Gastroesophageal sphincter (tissue), 4 donors: ENCODE measurements around the gene EEF1E1. TPM values are rescaled to one million over a fixed set of nuclear protein-coding genes. Genes with fewer than 3 reads are reported as not detected.
A peak's percentile ranks its signal among the peaks of the same experiment; 100 is the strongest.

Source experiments
- ATAC-seq: fragments of 150-250 bp; one replicate; pipeline ENCODE4 v1.9.1; 2016; ENCODE audit warnings: mild to moderate bottlenecking, moderate library complexity
- H3K27ac ChIP-seq, 4 donors: fragments of 200-600 bp; sonication (generic) in 3 of 4; 1 replicate in 3 of 4; 2 replicates in 1 of 4; pipeline ENCODE4 v1.5.1; 2016 to 2019
- H3K27me3 ChIP-seq: fragments of 200-600 bp; sonication (generic); one replicate; pipeline ENCODE4 v1.5.1; 2019
- H3K36me3 ChIP-seq, 2 donors: fragments of 200-600 bp; sonication (generic); one replicate each; pipeline ENCODE4 v1.5.1; 2019; ENCODE audit warnings: control low read depth in 1 of 2
- H3K4me1 ChIP-seq, 3 donors: fragments of 200-600 bp; sonication (generic); 1 replicate in 2 of 3; 2 replicates in 1 of 3; pipeline ENCODE4 v1.5.1; 2016 to 2019; ENCODE audit warnings: control low read depth in 2 of 3
- H3K4me3 ChIP-seq, 2 donors: fragments of 200-600 bp; sonication (generic); one replicate each; pipeline ENCODE4 v1.5.1; 2019; ENCODE audit warnings: mild to moderate bottlenecking in 1 of 2, moderate library complexity in 1 of 2
- H3K9me3 ChIP-seq, 3 donors: fragments of 200-600 bp; sonication (generic); one replicate each; pipeline ENCODE4 v1.5.1; 2017 to 2019; ENCODE audit warnings: control low read depth in 2 of 3
- EP300 ChIP-seq: sonication (generic); formaldehyde crosslinking; IDR thresholded peaks from one replicate; pipeline ENCODE4 v1.6.1; 2017; ENCODE audit warnings: antibody characterized with exemption, mild to moderate bottlenecking
- POLR2A ChIP-seq, 2 donors: fragments of 450-650 bp; IDR thresholded peaks; one replicate each; pipeline ENCODE4 v1.6.1; 2017; ENCODE audit warnings: antibody characterized with exemption in 2 of 2, mild to moderate bottlenecking in 2 of 2, moderate library complexity in 1 of 2
- POLR2AphosphoS5 ChIP-seq: sonication (generic); formaldehyde crosslinking; IDR thresholded peaks from one replicate; pipeline ENCODE4 v1.6.1; 2017; ENCODE audit warnings: antibody characterized with exemption
- WGBS, 2 donors: methylation state at CpG; one replicate each; pipeline ENCODE4 v1.1.5; 2018; ENCODE audit warnings: low coverage in 1 of 2; 5-methylcytosine and 5-hydroxymethylcytosine counted together
- total RNA-seq, 4 donors: library from RNA; depleted of rRNA; stranded (reverse); fragments of >200 nt; gene quantifications; one replicate each; pipeline ENCODE4 v1.1.0, GENCODE V29; 2016
- TF ChIP-seq, protein P1 (sequence below), 4 experiments: fragments of 200-600 bp in 2 of 4; fragments of 450-650 bp in 2 of 4; sonication (generic) in 1 of 4; IDR thresholded peaks; one replicate each; pipeline ENCODE4 v1.5.1; 2017 to 2019; ENCODE audit warnings: antibody characterized with exemption in 4 of 4, mild to moderate bottlenecking in 2 of 4, moderate library complexity in 2 of 4

EEF1E1 gene
- total RNA-seq, 4 donors from 2014 or later, result 20.5 to 47.9 (median 37.9) TPM

DNA sequence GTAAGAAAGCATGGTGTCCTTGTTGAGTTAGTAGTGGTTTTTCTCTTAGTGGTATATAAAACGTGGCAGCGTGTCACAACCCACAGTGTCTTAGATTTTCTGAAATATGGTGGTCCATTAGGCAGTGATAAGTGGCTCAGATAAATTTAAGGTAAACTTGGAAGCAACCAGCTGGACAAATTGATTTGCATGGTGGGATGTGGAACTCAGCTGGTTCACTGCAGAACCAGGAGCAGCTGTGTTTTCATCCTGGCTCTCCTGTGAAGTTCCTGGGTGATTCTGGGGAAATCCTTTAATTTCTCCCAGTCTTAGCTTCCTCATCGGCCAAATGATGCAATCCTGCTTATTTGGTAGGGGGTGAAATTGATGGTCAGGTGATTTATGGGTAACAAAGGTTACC, 32.9 kb upstream of the EEF1E1 start:
- Histone ChIP-seq H3K36me3 (no peaks in the 10 kb centered on the region), H3K4me3 (no peak overlapping the region), H3K4me1 (no peaks in the 10 kb centered on the region), H3K27ac (no peak overlapping the region), H3K27me3 (peaks cover 28% of the 10 kb centered on the region), H3K9me3 (peaks cover 0 to 3% (median 0%) of the 10 kb centered on the region in 3 donors)
- WGBS, 2 donors, result 74 to 83% methylated on average over 2 of the region's 3 CpGs
- TF ChIP-seq POLR2AphosphoS5 (no peak), POLR2A (IDR thresholded peaks at IDR 0.05) (no peak), EP300 (no peak)
- TF ChIP-seq, protein P1, sequence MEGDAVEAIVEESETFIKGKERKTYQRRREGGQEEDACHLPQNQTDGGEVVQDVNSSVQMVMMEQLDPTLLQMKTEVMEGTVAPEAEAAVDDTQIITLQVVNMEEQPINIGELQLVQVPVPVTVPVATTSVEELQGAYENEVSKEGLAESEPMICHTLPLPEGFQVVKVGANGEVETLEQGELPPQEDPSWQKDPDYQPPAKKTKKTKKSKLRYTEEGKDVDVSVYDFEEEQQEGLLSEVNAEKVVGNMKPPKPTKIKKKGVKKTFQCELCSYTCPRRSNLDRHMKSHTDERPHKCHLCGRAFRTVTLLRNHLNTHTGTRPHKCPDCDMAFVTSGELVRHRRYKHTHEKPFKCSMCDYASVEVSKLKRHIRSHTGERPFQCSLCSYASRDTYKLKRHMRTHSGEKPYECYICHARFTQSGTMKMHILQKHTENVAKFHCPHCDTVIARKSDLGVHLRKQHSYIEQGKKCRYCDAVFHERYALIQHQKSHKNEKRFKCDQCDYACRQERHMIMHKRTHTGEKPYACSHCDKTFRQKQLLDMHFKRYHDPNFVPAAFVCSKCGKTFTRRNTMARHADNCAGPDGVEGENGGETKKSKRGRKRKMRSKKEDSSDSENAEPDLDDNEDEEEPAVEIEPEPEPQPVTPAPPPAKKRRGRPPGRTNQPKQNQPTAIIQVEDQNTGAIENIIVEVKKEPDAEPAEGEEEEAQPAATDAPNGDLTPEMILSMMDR (IDR thresholded peaks at IDR 0.05), result no peak
- ATAC-seq, result no peak

DNA sequence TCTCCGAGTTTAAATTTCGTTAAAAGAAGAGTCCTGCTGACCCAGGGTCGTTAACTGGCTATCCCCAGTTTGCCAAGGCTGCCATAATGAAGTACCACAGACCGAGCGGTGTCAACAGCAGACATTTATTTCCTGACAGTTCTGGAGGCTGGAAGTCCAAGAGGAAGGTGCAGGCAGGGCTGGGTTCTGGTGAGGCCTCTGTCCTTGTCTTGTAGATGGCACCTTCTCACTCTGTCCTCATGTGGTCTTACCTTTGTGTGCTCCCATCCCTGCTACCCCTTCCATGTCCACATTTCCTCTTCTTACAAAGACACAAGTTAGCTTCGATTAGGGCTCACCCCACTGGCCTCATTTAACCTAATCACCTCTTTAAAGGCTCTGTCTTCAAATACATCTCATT, 29.8 kb upstream of the EEF1E1 start:
- WGBS, 2 donors, result 77 to 92% methylated on average over 6 of the region's 6 CpGs
- Histone ChIP-seq H3K36me3 (no peaks in the 10 kb centered on the region), H3K4me1 (no peaks in the 10 kb centered on the region), H3K9me3 (peaks cover 0 to 3% (median 0%) of the 10 kb centered on the region in 3 donors), H3K27me3 (peaks cover 24% of the 10 kb centered on the region), H3K27ac (no peak overlapping the region), H3K4me3 (no peak overlapping the region)
- no peak for ATAC-seq
- TF ChIP-seq POLR2AphosphoS5 (no peak), EP300 (no peak), POLR2A (IDR thresholded peaks at IDR 0.05) (no peak)
- TF ChIP-seq, protein P1 (IDR thresholded peaks at IDR 0.05), result no peak

DNA sequence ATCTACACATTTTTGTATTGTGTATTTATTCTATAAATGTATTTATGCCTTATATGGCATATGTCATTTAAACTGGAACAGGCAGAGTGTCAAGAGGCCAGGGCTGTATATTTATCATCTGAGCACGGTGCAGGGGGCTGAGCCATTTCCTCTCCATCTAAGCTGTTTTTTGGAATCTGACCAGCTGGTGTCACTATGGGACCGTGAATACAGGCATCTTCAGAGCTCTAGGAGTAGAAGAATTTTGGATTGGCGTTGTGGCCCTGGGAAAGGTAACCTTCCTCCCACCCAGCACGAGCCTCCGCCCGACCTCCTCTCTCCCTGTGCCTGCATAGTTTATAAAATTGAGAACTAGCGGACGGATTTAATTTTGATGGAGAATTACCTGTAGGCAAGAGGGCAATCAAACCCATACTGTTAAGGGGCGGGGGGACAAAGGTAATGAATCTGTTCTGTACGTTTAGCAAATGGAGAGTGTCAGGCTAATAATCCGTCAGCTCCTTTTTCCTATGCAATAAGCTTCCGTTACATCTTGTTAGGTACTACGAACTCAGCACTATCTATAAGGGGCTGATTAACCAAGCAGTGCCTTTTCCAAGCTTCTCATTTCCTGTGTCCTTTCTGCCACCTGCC, 29.0 kb upstream of the EEF1E1 start:
- peaks cover 24% of the 10 kb centered on the region for H3K27me3 ChIP-seq
- H3K27ac ChIP-seq, result no peak overlapping the region
- H3K36me3 ChIP-seq, result no peaks in the 10 kb centered on the region
- H3K9me3 ChIP-seq, result peaks cover 0 to 3% (median 0%) of the 10 kb centered on the region in 3 donors
- H3K4me1 ChIP-seq, result no peaks in the 10 kb centered on the region
- TF ChIP-seq POLR2AphosphoS5 (no peak), POLR2A (IDR thresholded peaks at IDR 0.05) (no peak), EP300 (no peak)
- TF ChIP-seq, protein P1 (IDR thresholded peaks at IDR 0.05), result peak in 1 of 4 experiments; percentile 23
- no peak for ATAC-seq
- WGBS, 2 donors, result 2 to 17% methylated on average over 9 to 13 of the region's 13 CpGs
- H3K4me3 ChIP-seq, result no peak overlapping the region

DNA sequence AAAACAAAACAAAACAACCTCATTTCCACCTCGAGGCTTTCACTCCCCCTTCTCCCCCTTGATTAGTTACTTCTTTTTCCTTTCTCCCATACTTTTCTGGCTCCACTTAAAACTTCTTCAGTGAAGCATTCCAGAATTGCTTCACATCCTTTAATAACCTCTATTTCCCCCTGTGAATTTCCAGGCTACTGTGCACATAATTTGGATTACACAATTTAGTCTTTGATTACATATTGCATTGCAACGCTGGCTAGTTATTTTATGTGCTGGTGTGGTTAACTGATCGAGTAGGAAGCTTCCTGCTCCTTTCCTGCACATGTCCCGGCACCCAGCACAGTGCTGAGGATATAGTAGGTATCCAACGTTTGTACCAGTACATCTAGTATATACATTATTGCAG, 28.1 kb upstream of the EEF1E1 start:
- Histone ChIP-seq H3K9me3 (peaks cover 0 to 3% (median 0%) of the 10 kb centered on the region in 3 donors), H3K27ac (no peak overlapping the region), H3K36me3 (no peaks in the 10 kb centered on the region), H3K4me3 (no peak overlapping the region), H3K4me1 (no peaks in the 10 kb centered on the region), H3K27me3 (peaks cover 24% of the 10 kb centered on the region)
- no peak for ATAC-seq
- TF ChIP-seq POLR2AphosphoS5, result no peak
- TF ChIP-seq, protein P1 (IDR thresholded peaks at IDR 0.05), result no peak
- TF ChIP-seq EP300, result no peak
- TF ChIP-seq POLR2A (IDR thresholded peaks at IDR 0.05), result no peak
- WGBS, 2 donors, result 38 to 73% methylated on average over 3 to 4 of the region's 5 CpGs

DNA sequence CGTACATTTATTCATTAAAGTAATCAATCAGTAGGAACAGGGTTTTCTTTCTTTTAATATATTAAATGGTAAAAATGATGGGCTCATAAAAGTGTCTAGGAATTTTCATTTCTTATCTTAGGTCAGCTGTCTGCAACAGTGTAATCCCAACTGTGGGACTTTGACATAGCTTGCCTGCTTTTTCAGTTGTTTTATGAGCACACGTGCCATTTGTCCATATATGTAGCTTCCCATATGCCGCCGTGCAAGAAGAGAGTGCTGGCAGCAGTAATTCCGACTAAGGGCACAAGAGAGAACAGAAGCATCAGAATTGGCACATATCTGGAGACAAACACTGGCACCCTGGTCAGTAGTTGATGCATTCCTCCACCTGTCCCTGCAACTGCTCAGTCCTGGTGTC, 20.9 kb upstream of the EEF1E1 start:
- 58 to 77% methylated on average over 4 to 5 of the region's 5 CpGs for WGBS, 2 donors
- Histone ChIP-seq H3K36me3 (no peaks in the 10 kb centered on the region), H3K27me3 (peaks cover 5% of the 10 kb centered on the region), H3K9me3 (no peaks in the 10 kb centered on the region), H3K27ac (no peak overlapping the region), H3K4me3 (no peak overlapping the region), H3K4me1 (no peaks in the 10 kb centered on the region)
- ATAC-seq, result no peak
- TF ChIP-seq, protein P1 (IDR thresholded peaks at IDR 0.05), result no peak
- TF ChIP-seq EP300, result no peak
- no peak for TF ChIP-seq POLR2A (IDR thresholded peaks at IDR 0.05)
- no peak for TF ChIP-seq POLR2AphosphoS5
